Testis (tissue), 2 donors: ENCODE results near the gene SLC44A5.

Experiments used
- CTCF ChIP-seq, 3 experiments: fragments of 450-650 bp in 2 of 3; fragments of 200-600 bp in 1 of 3; sonication (generic) in 1 of 3; IDR thresholded peaks; one replicate each; pipeline ENCODE4 v1.5.1; 2016 to 2019; ENCODE audit warnings: antibody characterized with exemption in 3 of 3, mild to moderate bottlenecking in 2 of 3, moderate library complexity in 1 of 3
- POLR2A ChIP-seq: fragments of 450-650 bp; IDR thresholded peaks from one replicate; pipeline ENCODE4 v1.6.1; 2017; ENCODE audit warnings: antibody characterized with exemption, mild to moderate bottlenecking, moderate library complexity

GRCh38 chr1:75548721-75549480 is 62.0 kb downstream of the SLC44A5 start:
- TF ChIP-seq CTCF (IDR thresholded peaks at IDR 0.05) (no peak), POLR2A (no peak)
